HG03342 (cell line): Measurements from ENCODE around the gene UACA.
"Not testable (repeated sequence)": the region's sequence is repeated elsewhere in the genome, so short reads cannot be mapped to it uniquely, and the experiment has no call there.

Source experiments
- ATAC-seq: cut with Tn5 transposase; IDR thresholded peaks from one replicate; pipeline ENCODE4 v1.9.1; 2021; ENCODE audit warnings: mild to moderate bottlenecking, moderate library complexity; ENCODE audit not compliant: unreplicated experiment

The UACA gene

DNA sequence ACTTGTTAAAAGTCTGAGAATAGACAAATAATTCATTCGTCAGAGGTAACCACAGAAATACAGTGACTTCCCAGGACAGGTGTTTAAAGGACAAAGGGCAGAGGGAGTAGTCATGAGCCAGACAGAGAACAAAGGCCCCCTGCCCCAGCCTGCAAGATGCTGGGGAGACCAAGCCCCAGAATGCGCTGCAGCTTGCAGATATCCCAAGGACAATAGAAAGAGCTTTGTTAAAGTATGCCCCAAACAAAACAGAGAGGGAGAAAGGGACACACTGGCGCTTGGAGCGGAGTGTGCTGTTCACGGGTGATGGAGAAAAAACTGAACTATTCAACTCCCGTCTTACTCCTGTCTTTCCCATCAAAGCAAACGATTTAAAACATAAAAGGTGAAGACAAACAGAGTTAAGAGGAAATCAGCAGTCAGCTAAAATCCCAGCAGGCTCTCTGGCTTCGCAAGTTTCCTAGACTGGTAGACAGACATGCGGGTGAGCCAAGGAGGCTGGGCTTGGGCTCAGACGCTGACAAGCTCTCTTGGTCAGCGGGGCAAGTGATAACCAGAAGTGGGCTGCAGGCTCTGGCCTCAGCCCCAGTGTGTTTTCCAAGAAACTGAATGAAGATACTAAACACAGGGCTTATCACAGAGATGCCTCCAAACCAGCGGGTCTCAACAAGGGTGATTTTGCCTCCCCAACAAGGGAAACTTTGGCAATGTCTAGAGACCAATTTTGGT is 130.1 kb downstream of the UACA start:
- ATAC-seq, result no peak

DNA sequence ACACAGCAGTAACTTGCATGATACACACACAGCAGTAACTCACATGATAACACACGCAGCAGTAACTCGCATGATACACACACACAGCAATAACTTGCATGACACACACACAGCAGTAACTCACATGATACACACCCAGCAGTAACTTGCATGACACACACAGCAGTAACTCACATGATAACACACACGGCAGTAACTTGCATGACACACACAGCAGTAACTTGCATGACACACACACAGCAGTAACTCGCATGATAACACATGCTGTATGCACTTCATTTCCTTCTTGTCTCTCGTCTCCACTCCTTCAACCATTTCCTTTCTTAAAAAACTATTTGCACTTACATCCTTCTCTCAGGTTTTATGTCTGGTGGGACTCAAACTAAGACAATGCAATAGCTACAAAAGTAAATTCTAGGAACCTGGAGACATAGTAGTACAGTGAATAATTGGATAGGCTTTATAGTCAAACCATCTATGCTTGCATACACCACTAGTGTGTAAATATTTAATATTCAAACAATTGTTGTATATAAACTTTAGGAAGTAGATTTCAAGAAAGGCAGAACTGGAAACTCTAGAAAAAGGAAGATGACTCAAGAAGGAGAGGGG is 130.8 kb downstream of the UACA start:
- ATAC-seq, result no peak

DNA sequence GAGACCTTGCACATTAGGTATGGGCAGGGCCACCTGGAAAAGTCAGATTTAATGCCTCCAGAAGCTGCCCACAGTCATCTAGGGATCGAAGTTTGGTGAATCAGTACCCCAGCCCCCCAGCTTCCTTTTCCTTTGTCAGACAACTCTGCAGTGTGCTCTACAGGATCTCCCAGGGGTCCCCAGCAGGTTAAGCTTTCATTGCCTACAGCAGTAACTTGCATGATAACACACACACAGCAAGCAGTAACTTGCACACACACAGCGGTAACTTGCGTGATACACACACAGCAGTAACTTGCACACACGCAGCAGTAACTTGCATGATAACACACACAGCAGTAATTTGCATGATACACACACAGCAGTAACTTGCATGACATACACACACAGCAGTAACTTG is 131.3 kb downstream of the UACA start:
- no peak for ATAC-seq

DNA sequence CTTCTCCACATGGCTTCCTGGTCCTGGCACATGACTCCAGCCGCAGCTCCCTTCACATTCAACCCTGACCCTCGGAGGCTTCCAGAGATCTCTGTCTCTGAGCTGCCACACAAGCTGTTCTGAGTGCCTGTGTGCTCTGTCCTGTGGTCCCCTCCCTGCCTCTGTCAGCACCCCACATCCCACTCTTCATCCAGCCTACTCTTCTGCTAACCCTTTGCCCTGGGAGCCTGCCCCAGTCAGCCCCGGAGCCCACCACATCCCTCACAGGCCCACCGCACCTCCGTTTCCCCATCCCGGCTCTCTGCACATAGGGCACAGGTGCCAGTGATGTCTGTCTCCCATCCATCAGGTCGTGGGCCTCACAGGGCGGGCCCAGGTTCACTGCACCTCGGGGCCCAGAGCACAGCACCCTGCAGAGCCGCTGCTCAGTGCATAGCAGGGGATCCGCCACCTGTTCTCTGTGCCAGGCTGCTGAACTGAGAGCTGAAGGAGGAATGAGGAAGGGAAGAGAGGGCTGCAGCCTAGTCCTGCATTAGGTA is 133.6 kb downstream of the UACA start:
- no peak for ATAC-seq

DNA sequence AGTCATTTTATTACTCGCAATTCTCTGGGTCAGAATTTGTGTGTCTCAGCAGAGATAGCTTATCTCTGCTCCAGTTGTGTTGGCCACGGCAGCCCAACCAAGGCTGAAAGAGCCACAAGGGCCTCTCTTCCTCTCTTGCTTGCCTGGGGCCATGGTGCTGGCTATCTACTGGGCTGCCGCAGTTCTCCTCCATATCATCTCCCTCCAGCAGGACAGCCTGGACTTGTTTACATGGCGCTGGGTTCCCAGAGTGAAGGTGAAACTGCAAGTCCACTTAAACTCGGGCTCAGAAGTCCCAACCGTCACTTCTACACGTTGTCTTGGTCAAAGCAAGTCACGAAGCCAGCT is 134.8 kb downstream of the UACA start:
- no peak for ATAC-seq

DNA sequence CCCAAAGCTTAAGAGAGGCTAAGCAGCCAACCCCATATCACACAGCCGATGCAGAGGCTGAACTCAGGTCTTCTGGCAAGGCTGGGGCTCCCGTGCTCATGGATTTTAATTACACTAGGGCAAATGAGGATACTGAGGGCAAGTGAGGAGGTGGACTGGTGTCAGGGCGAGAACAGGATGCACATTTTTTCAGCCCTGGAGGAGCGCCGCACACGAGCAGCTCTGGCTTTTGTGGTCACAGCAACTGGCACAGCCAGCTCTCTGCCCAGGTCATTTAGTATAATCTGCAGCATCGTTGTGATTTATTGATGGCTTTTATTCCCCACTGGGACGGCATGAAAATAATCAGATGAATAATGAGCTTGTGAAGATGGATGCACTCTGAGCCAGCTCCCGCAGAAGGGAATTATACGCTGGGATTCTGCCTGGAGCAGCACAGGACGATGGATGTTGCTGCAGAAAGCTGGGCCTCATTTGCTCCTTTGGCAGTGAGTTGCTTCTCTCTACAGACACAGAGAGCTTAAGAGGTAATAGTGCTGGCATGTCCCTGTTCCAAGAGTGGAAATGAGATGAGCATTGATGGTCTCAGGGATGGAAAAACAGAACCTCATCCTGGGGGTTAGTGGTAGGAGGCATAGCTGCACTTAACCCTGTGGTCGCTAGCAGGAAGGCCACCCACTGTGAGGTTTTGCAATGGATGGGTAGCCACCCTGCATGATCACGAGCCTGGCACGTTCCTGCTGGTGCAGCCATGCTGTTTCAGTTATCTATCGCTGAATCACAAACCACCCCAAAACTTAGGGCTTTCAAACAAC is 135.4 kb downstream of the UACA start:
- no peak for ATAC-seq

DNA sequence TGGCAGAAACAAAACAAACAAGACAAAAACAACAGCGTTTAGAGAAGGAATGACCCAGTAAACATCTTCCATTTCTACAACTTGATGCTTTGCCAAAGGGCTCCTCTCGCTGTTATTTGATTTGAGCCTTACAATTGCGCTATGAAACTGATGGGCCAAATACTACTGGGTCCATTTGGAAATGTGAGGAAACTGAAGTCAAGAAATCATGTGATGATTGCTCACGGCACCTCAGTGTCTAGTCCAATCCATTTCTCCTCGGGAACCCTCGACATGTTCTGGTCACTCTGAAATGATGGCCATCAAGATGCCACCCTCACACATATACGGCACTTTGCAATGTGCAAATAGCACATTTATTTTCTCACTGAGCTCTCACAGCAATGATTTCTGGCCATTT is 136.0 kb downstream of the UACA start:
- ATAC-seq, result no peak

DNA sequence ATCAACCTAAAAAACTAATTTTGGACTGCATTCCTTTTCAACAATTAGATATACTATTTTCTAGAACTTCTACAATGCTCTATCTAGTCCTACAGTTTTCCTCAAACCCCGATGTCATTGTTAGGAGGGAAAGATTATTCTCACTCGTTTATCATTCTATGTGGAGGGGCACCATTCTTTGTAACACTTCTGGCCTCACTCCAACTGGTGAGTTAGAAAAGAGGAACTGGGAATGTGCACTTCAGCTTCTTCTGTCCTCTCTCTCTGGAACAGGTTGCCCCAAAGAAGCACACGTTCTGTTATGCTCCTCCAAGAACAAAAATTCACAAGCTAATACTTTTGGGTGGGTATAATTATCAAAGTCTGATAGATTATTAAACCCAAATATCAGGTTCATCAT is 137.9 kb downstream of the UACA start:
- ATAC-seq, result no peak

DNA sequence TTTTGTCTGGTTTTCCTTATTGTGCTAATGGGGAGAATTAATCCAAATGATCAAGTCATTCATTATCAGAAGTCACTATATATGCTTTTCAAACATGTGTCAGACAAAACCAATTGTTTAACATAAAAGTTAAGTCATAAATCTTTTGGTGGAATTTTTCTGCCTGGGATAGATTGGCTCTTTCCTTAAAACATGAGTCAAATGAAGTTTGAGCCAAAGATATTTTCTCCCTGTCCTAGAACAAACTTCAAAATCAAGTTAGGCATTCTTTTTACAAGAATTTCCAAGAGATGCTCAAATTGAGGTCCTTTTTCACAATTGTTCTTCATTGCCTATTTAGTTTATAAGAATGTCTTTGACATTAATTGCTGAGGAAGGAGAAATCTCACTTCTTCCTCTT is 138.3 kb downstream of the UACA start:
- ATAC-seq, result no peak

DNA sequence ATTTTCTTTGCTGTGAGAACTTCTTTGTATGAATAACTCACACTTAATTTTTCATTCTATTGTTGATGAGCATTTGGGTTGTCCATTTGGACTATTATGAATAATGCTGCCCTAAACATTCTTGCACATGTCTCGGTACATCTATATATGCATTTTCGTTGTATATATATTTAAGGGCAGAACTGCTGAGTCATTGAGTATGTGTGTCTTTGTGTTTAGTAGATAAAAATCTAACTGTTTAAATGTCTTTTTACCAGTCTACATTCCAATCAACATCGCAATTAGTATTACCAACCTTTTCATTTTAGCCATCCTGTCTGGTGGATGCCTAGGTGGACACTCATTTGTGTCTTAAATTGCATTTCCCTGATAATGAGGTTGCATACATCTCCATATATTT is 144.4 kb downstream of the UACA start:
- no peak for ATAC-seq

DNA sequence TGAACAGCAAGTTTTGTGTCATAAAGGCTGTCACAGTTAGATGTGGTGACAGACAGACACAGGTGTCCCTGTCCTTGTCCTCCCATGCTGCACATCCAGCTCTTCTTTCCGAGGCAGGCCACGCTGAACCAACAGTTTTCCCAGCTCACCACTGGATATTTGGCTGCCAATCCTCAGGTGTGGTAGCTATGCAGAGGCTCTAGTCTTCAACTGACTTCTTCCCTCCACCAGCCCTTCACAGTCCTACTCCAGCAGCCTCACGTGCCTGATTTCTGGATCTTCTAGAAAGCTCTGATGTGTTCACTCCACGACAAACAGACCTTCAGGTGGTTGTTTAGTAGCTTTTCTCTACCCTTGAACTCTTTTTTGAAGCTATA is 145.5 kb downstream of the UACA start:
- no peak for ATAC-seq

DNA sequence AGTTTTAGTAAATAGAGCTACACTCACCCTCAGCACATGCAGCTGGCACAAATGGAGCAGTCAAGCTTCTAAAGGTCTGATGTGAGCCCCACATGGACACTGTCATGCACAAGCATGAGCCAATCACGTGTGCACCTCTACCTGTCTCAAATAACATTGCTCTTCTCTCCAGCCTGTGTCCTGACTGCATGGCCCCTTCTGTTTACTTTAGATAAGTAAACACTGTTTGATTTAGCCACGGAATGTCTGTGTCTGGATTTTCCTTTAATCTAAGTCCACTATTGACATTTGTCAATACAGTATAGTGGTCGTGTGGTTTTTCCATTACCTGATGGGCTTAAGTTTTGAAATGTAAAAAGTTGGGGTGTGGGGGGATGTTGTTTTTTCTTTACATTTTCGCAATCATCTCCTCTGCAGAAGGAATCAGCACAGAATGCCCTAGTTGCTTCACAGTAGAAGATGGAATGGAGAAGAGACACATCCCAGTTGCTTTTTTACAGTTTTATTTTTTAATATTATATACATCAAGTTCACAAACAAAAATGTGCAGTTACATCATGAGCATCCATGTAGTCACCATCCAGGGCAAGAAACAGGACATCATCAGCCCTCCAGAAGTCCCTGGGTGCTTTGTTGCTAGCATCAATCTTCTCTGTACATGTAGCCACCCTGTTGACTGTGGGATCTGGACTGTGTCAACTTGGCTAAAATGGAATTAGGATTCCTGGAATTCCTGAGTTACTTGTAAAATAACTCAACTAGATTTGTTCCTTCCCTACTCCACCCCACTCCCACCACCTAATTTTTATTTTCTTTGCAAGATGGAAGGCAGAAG is 146.1 kb downstream of the UACA start:
- no peak for ATAC-seq

DNA sequence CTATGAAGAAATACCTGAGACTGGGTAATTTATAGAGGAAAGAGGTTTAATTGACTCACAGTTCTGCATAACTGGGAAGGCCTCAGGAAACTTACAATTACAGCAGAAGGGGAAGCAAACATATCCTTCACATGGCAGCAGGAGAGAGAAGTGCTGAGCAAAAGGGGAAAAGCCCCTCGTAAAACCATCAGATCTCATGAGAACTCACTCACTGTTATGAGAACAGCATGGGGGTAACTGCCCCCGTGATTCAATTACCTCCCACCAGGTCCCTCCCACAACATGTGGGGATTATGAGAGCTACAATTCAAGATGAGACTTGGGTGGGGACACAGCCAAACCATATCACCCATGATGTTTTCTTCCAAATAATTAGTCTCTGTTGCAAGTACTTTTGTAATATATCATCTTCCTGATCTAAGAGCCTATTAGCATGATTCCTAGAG is 147.0 kb downstream of the UACA start:
- not testable (repeated sequence) for ATAC-seq

DNA sequence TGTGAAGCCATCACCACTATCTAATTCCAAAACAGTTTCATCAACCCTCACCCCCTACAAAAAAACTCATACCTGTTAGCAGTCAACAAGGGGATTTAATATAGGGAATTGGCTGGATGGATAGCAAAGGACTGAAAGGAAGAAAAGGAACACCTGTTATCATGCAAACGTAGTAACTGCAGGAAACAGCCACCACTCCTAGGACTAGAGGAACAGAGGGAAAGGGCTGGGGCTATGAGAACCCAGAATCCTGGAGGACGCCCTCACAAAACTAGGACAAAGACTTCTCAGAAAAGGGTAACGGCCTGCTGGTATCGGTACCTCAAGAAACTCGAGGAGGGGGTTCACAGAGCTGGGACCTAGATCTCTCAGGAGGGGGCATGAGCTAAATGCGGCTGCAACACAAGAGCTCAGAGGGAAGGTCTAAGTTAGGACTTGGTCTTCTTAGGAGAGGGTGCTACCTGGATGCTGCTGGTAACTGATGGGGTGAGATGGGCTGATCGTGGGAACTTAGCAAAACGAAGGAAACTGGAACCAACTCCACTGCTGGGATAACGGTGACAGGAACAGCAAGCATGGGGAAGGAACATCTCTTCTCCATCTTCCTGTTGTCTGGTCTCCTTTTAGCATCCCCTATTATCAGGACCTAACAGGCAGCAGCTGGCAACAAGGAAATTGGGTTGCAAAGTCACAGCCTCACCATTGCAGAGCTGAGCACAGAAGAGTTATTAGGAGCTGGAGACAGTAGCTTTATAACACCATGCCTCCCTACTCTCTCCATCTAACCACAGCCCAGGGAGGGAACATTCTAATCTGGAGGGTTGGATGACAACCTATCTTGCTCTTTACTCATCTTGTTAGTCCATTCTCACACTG is 147.7 kb downstream of the UACA start:
- no peak for ATAC-seq

DNA sequence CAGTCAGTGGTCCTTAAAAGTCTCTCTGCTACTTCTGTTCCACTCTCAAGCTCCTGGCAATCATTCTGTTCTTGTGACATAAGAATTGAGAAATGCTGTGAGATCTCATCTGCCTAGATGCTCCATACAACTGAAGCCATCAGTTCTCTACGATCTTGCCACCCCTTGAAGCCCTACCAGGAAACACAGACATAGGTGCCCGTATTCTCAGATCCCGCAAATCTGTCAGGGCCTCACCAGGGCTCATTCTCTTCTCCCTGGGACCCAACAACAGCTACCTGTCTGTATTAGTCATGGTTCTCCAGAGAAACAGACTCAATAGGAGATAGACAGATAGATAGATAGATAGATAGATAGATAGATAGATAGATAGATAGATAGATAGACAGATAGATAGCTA is 149.1 kb downstream of the UACA start:
- ATAC-seq, result no peak

DNA sequence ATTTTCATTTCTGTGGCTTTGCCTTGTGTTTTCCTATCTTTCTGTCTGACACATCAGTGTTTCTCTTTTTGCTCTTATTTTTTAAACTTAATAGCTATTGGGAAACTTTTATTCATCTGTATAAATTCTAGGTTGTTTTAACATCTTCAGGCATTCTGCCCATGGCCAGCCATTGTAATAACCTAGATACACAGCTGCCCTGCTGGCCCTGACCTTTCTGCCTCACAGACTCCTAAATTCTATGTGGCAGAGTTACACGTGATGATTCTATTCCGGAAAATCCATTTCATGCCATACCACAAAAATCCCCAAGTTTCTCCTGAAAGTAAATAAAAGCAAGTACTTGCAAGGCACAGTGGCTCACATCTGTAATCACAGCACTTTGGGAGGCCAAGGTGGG is 150.1 kb downstream of the UACA start:
- no peak for ATAC-seq

DNA sequence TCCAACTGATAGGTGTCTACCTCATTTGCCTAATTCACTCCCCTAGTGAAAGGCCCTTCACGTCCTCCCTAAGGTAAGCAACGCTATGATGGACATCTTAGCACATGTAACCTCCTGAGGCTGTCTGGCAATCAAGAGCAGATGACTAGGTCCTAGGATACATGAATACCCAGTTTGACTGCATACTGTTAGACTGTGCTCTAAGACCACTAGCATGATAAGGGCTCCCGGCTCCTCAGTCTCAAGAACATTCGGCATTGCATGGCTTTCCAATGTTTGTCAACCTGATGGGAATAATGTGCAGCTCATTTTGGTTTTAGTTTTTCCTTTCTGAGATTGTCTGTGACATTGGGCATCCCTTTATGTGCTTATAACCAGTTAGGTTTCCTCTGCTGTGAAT is 152.1 kb downstream of the UACA start:
- no peak for ATAC-seq

DNA sequence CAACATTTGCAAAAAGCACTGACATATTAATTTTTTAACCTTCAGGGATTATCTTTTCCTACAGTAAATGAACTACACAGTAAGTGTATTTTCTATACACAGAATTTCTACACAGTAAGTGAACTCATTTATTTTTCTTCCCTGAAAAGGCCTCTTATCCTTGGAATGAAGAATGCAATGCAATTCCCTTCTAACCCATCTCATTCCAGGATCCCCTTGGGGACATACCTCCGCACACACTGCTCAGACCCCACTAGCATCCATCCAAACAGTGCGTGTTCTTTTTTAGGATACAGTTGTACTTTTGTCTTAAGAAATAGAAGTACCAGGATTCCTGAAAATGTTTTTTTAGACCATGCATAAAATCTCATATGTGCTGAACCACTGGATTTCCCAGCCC is 152.8 kb downstream of the UACA start:
- no peak for ATAC-seq

DNA sequence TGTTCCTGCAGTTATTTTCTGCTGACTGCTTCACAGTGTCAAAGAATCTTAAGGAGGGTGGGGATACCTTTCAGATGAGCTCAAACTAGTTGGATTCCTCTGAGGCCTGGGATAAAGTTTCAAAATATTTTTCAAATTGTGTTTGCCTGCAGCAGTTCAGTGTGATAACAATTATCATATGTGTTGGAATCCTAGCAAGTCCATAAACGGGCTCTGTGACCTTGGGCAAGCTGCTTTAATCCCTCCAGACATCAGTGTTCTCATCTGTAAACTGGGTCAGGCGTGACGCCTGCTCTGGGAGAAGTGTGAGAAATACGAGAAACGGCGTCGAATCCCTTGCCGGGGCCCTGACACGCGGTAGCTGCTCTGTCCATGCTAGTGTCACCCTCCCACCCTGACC is 153.5 kb downstream of the UACA start:
- no peak for ATAC-seq

DNA sequence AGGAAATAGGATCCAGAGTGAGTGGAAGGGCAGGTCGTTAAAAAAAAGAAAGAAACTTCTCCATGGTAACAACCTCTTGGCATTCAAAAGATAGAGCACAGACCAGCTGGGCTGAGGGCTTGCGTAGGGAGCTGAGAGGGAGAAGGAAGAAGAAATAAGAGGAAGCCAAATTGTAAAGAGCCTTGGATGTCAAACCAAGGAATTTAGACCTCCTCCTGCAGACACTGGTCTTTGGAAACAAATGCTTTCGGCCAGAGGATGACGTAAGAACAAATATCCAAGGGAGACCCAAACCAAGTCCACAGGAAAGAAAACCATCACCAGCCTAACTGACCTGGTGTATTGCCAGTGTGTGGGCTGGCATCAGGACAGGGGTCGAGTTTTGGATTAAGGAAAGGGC is 155.2 kb downstream of the UACA start:
- no peak for ATAC-seq
